ENCODE measurements around the gene SH3BP1. TPM values are rescaled to one million over a fixed set of nuclear protein-coding genes. Genes with fewer than 3 reads are reported as not detected.
"Not testable (repeated sequence)": the region's sequence is repeated elsewhere in the genome, so short reads cannot be mapped to it uniquely, and the experiment has no call there.

The SH3BP1 gene
- total RNA-seq, 4 donors from 2014 or later = 53.1 to 158 (median 84.7) TPM

GRCh38 chr22:37608477-37609239, 30.8 kb upstream of the SH3BP1 start, which contains the start of gene GGA1:
TSS of gene GGA1 (plus strand) at chr22:37608834. CDS start at chr22:37608861, 27 bp downstream.
- peak within 1 kb of the TSS; percentile 91 to 97 (median 94) for H3K27ac ChIP-seq
- peak within 1 kb of the TSS; percentile 62 to 94 (median 88) for H3K4me3 ChIP-seq
- peaks cover 9 to 51% (median 41%) of the 10 kb centered on the region in 4 donors for H3K4me1 ChIP-seq
- no peaks in the 10 kb centered on the region for H3K9me3 ChIP-seq
- in situ Hi-C loops (cut with MboI; ENCODE audit: low pct_ligation_motif_present in 1 of 4, low pct_unique_long_range_greater_than_20kb in 1 of 4, low sequenced_read_pairs in 3 of 4) (no loop called here), intact Hi-C loops (cut with DNase I; ENCODE audit: low total_unique reads) (no loop called here)
- peak; percentile 65 for TF ChIP-seq POLR2A (IDR thresholded peaks at IDR 0.05)
- peak; percentile 39 for TF ChIP-seq EP300 (IDR thresholded peaks at IDR 0.05; ENCODE audit: low read depth)
- TF ChIP-seq CTCF (IDR thresholded peaks at IDR 0.05) = peak in 1 of 5 experiments; percentile 30
- peak; percentile 62 to 86 (median 80) for TF ChIP-seq POLR2AphosphoS5 (IDR thresholded peaks at IDR 0.05)
- H3K27me3 ChIP-seq = no peaks in the 10 kb centered on the region
- DNase-seq = peak; percentile 97
- 0% methylated on average over 20 of the region's 82 CpGs; no CpG with 5 or more reads in 1 of the 2 donors for WGBS, 2 donors (ENCODE audit: low coverage in 1 of 2)
- H3K36me3 ChIP-seq = no peaks in the 10 kb centered on the region

- Histone ChIP-seq H3K4me1 (peaks cover 9 to 56% (median 42%) of the 10 kb centered on the region in 4 donors), H3K9me3 (no peaks in the 10 kb centered on the region), H3K36me3 (no peaks in the 10 kb centered on the region), H3K27ac (peak overlapping the region; percentile 91 to 97 (median 94)), H3K27me3 (no peaks in the 10 kb centered on the region), H3K4me3 (peak overlapping the region; percentile 62 to 94 (median 88))
- TF ChIP-seq POLR2AphosphoS5 (IDR thresholded peaks at IDR 0.05) (no peak), CTCF (IDR thresholded peaks at IDR 0.05) (no peak), POLR2A (IDR thresholded peaks at IDR 0.05) (no peak), EP300 (IDR thresholded peaks at IDR 0.05; ENCODE audit: low read depth) (no peak)
- WGBS, 2 donors (ENCODE audit: low coverage in 1 of 2) = 6% methylated on average over 26 of the region's 26 CpGs; no CpG with 5 or more reads in 1 of the 2 donors
- intact Hi-C loops (cut with DNase I; ENCODE audit: low total_unique reads) (no loop called here), in situ Hi-C loops (cut with MboI; ENCODE audit: low pct_ligation_motif_present in 1 of 4, low pct_unique_long_range_greater_than_20kb in 1 of 4, low sequenced_read_pairs in 3 of 4) (no loop called here)
- no peak for DNase-seq
These were observed 30.0 kb upstream of the SH3BP1 start for GRCh38 chr22:37609240-37610152.

GRCh38 chr22:37610153-37610475, 29.4 kb upstream of the SH3BP1 start:
- DNase-seq; H3K36me3 ChIP-seq; H3K9me3 ChIP-seq; H3K27me3 ChIP-seq; intact Hi-C loops (cut with DNase I; ENCODE audit: low total_unique reads); in situ Hi-C loops (cut with MboI; ENCODE audit: low pct_ligation_motif_present in 1 of 4, low pct_unique_long_range_greater_than_20kb in 1 of 4, low sequenced_read_pairs in 3 of 4): not testable (repeated sequence)
- H3K4me3 ChIP-seq = peak overlapping the region in 1 of 4 donors; percentile 89
- 71 to 80% methylated on average over 1 to 3 of the region's 3 CpGs for WGBS, 2 donors (ENCODE audit: low coverage in 1 of 2)
- peak overlapping the region; percentile 91 to 97 (median 94) for H3K27ac ChIP-seq
- H3K4me1 ChIP-seq = peaks cover 9 to 56% (median 42%) of the 10 kb centered on the region in 4 donors

GRCh38 chr22:37610480-37611129, 28.9 kb upstream of the SH3BP1 start:
- Histone ChIP-seq H3K9me3 (no peaks in the 10 kb centered on the region), H3K4me1 (peaks cover 9 to 56% (median 42%) of the 10 kb centered on the region in 4 donors), H3K36me3 (no peaks in the 10 kb centered on the region), H3K27me3 (no peaks in the 10 kb centered on the region), H3K27ac (peak overlapping the region; percentile 91 to 97 (median 94)), H3K4me3 (no peak overlapping the region)
- peak in 2 of 3 donors; percentile 28 to 56 for TF ChIP-seq POLR2AphosphoS5 (IDR thresholded peaks at IDR 0.05)
- no peak for TF ChIP-seq POLR2A (IDR thresholded peaks at IDR 0.05)
- peak; percentile 84 for DNase-seq
- intact Hi-C loops (cut with DNase I; ENCODE audit: low total_unique reads) (no loop called here), in situ Hi-C loops (cut with MboI; ENCODE audit: low pct_ligation_motif_present in 1 of 4, low pct_unique_long_range_greater_than_20kb in 1 of 4, low sequenced_read_pairs in 3 of 4) (no loop called here)
- WGBS, 2 donors (ENCODE audit: low coverage in 1 of 2) = 54 to 74% methylated on average over 3 to 15 of the region's 15 CpGs
